Skeletal muscle tissue (tissue), 4 donors: ENCODE measurements around the gene BCL2L2. TPM values are rescaled to one million over a fixed set of nuclear protein-coding genes. Genes with fewer than 3 reads are reported as not detected.
"Not testable (repeated sequence)": the region's sequence is repeated elsewhere in the genome, so short reads cannot be mapped to it uniquely, and the experiment has no call there.

Experiments
- H3K27ac ChIP-seq: one replicate; pipeline ENCODE4 v1.7.0; 2013; ENCODE audit warnings: mild to moderate bottlenecking, low read depth, low read length, inconsistent platforms
- H3K27me3 ChIP-seq, 3 donors: one replicate each; pipeline ENCODE4 v1.7.0; 2013; ENCODE audit warnings: low read length in 3 of 3; ENCODE audit not compliant: control insufficient read depth in 3 of 3, insufficient read depth in 3 of 3
- H3K36me3 ChIP-seq, 3 donors: one replicate each; pipeline ENCODE4 v1.7.0; 2013; ENCODE audit warnings: low read length in 3 of 3; ENCODE audit not compliant: control insufficient read depth in 3 of 3, insufficient read depth in 3 of 3
- H3K4me1 ChIP-seq, 3 donors: one replicate each; pipeline ENCODE4 v1.7.0; 2013; ENCODE audit warnings: low read length in 3 of 3, mild to moderate bottlenecking in 3 of 3; ENCODE audit not compliant: control insufficient read depth in 3 of 3, insufficient read depth in 3 of 3
- H3K4me3 ChIP-seq, 3 donors: one replicate each; pipeline ENCODE4 v1.7.0; 2013; ENCODE audit warnings: low read length in 3 of 3
- H3K9ac ChIP-seq, 3 donors: one replicate each; pipeline ENCODE4 v1.7.0; 2013; ENCODE audit warnings: low read length in 3 of 3, mild to moderate bottlenecking in 3 of 3, moderate library complexity in 2 of 3, low read depth in 1 of 3
- H3K9me3 ChIP-seq, 3 donors: one replicate each; pipeline ENCODE4 v1.7.0; 2013; ENCODE audit warnings: low read length in 3 of 3; ENCODE audit not compliant: control insufficient read depth in 3 of 3
- total RNA-seq: library from RNA; depleted of rRNA; stranded (reverse); fragments of >200 nt; gene quantifications from one replicate; pipeline ENCODE4 v1.2.3, GENCODE V29; 2014
- donor health status: Osteomylitis.

The BCL2L2 gene
- 11.0 TPM for total RNA-seq

- peak within 1 kb of the TSS; percentile 88 for H3K27ac ChIP-seq
- H3K4me3 ChIP-seq: peak within 1 kb of the TSS; percentile 83 to 96 (median 94)
- no peaks in the 10 kb centered on the region for H3K27me3 ChIP-seq
- peak within 1 kb of the TSS; percentile 90 to 98 (median 97) for H3K9ac ChIP-seq
- H3K36me3 ChIP-seq: peaks cover 21 to 34% (median 22%) of the 10 kb centered on the region in 3 donors
- peaks cover 31 to 45% (median 33%) of the 10 kb centered on the region in 3 donors for H3K4me1 ChIP-seq
- no peaks in the 10 kb centered on the region for H3K9me3 ChIP-seq
Measured at GRCh38 chr14:23306412-23307145, at the start of gene BCL2L2. BCL2L2 (plus strand) TSS chr14:23306833; CDS start chr14:23307768, 935 bp downstream.

GRCh38 chr14:23258256-23258655 is 48.4 kb upstream of the BCL2L2 start:
- H3K4me3 ChIP-seq: no peak overlapping the region
- peaks cover 0 to 4% (median 0%) of the 10 kb centered on the region in 3 donors for H3K27me3 ChIP-seq
- H3K9me3 ChIP-seq: no peaks in the 10 kb centered on the region
- H3K4me1 ChIP-seq: no peaks in the 10 kb centered on the region
- no peaks in the 10 kb centered on the region for H3K36me3 ChIP-seq
- H3K9ac ChIP-seq: no peak overlapping the region
- H3K27ac ChIP-seq: no peak overlapping the region

GRCh38 chr14:23259426-23259825 is 47.2 kb upstream of the BCL2L2 start:
- Histone ChIP-seq H3K9ac (no peak overlapping the region), H3K27me3 (peaks cover 0 to 4% (median 4%) of the 10 kb centered on the region in 3 donors), H3K4me3 (no peak overlapping the region), H3K4me1 (no peaks in the 10 kb centered on the region), H3K27ac (no peak overlapping the region), H3K9me3 (no peaks in the 10 kb centered on the region), H3K36me3 (no peaks in the 10 kb centered on the region)

- H3K4me3 ChIP-seq, H3K36me3 ChIP-seq, H3K27me3 ChIP-seq, H3K27ac ChIP-seq, H3K9ac ChIP-seq, H3K4me1 ChIP-seq, H3K9me3 ChIP-seq: not testable (repeated sequence)
Measured at GRCh38 chr14:23260849-23261248, 45.8 kb upstream of the BCL2L2 start.

GRCh38 chr14:23269193-23269592 is 37.4 kb upstream of the BCL2L2 start:
- no peak overlapping the region for H3K4me3 ChIP-seq
- no peak overlapping the region for H3K9ac ChIP-seq
- H3K4me1 ChIP-seq: no peaks in the 10 kb centered on the region
- no peaks in the 10 kb centered on the region for H3K36me3 ChIP-seq
- H3K27ac ChIP-seq: no peak overlapping the region
- no peaks in the 10 kb centered on the region for H3K27me3 ChIP-seq
- no peaks in the 10 kb centered on the region for H3K9me3 ChIP-seq

- Histone ChIP-seq H3K27ac (no peak overlapping the region), H3K36me3 (peaks cover 7 to 14% (median 9%) of the 10 kb centered on the region in 3 donors), H3K4me1 (peaks cover 2 to 7% (median 3%) of the 10 kb centered on the region in 3 donors), H3K9me3 (no peaks in the 10 kb centered on the region), H3K27me3 (no peaks in the 10 kb centered on the region), H3K4me3 (no peak overlapping the region), H3K9ac (no peak overlapping the region)
Measured at GRCh38 chr14:23275412-23275811, 31.2 kb upstream of the BCL2L2 start.

GRCh38 chr14:23277189-23277588 is 29.4 kb upstream of the BCL2L2 start:
- H3K9ac ChIP-seq: no peak overlapping the region
- peaks cover 2 to 8% (median 3%) of the 10 kb centered on the region in 3 donors for H3K4me1 ChIP-seq
- no peaks in the 10 kb centered on the region for H3K27me3 ChIP-seq
- H3K27ac ChIP-seq: no peak overlapping the region
- peaks cover 7 to 14% (median 9%) of the 10 kb centered on the region in 3 donors for H3K36me3 ChIP-seq
- H3K4me3 ChIP-seq: no peak overlapping the region
- no peaks in the 10 kb centered on the region for H3K9me3 ChIP-seq

- H3K36me3 ChIP-seq: peaks cover 7 to 14% (median 11%) of the 10 kb centered on the region in 3 donors
- H3K9ac ChIP-seq, H3K9me3 ChIP-seq, H3K27me3 ChIP-seq, H3K4me3 ChIP-seq, H3K4me1 ChIP-seq, H3K27ac ChIP-seq: not testable (repeated sequence)
Measured at GRCh38 chr14:23277928-23278327, 28.7 kb upstream of the BCL2L2 start.

GRCh38 chr14:23281247-23281646 is 25.4 kb upstream of the BCL2L2 start:
- H3K4me1 ChIP-seq: peaks cover 7 to 16% (median 11%) of the 10 kb centered on the region in 3 donors
- H3K9ac ChIP-seq: no peak overlapping the region
- no peaks in the 10 kb centered on the region for H3K9me3 ChIP-seq
- no peak overlapping the region for H3K4me3 ChIP-seq
- no peak overlapping the region for H3K27ac ChIP-seq
- peaks cover 2 to 6% (median 5%) of the 10 kb centered on the region in 3 donors for H3K36me3 ChIP-seq
- no peaks in the 10 kb centered on the region for H3K27me3 ChIP-seq

GRCh38 chr14:23284654-23285529 is 21.7 kb upstream of the BCL2L2 start:
- Histone ChIP-seq H3K9ac (peak overlapping the region; percentile 94 to 96 (median 95)), H3K36me3 (peaks cover 2 to 5% (median 2%) of the 10 kb centered on the region in 3 donors), H3K4me3 (peak overlapping the region; percentile 86 to 88 (median 87)), H3K4me1 (peaks cover 15 to 22% (median 20%) of the 10 kb centered on the region in 3 donors), H3K9me3 (no peaks in the 10 kb centered on the region), H3K27ac (peak overlapping the region; percentile 97), H3K27me3 (no peaks in the 10 kb centered on the region)
